Stimulated activated CD4-positive, alpha-beta T cell treated with anti-CD3 and anti-CD28 coated beads, Interleukin-1b, Interleukin-23, amount 100 ng/mL, for 4 hours (primary cell): ENCODE measurements around the gene SERINC5.
"Not testable (repeated sequence)": the region's sequence is repeated elsewhere in the genome, so short reads cannot be mapped to it uniquely, and the experiment has no call there.

Source experiments
- DNase-seq, 2 donors: peaks; one replicate each; pipeline ENCODE4 v3.0.0-alpha.2; 2020; ENCODE audit warnings: low read depth in 2 of 2

The SERINC5 gene

GRCh38 chr5:80227979-80228596 lies 27.8 kb downstream of the SERINC5 start:
- no peak for DNase-seq

GRCh38 chr5:80225934-80226326 lies 29.9 kb downstream of the SERINC5 start:
- DNase-seq = no peak

GRCh38 chr5:80225189-80225933 lies 30.5 kb downstream of the SERINC5 start:
- no peak for DNase-seq

- DNase-seq = no peak
Measured at GRCh38 chr5:80223561-80223960, 32.3 kb downstream of the SERINC5 start.

GRCh38 chr5:80220245-80220897 lies 35.5 kb downstream of the SERINC5 start:
- no peak for DNase-seq

GRCh38 chr5:80219391-80219790 lies 36.5 kb downstream of the SERINC5 start:
- DNase-seq = no peak

- no peak for DNase-seq
Measured at GRCh38 chr5:80217667-80218066, 38.2 kb downstream of the SERINC5 start.

GRCh38 chr5:80216753-80217596 lies 38.9 kb downstream of the SERINC5 start:
- no peak for DNase-seq

GRCh38 chr5:80216096-80216495 lies 39.8 kb downstream of the SERINC5 start:
- DNase-seq = no peak

GRCh38 chr5:80215523-80215922 lies 40.3 kb downstream of the SERINC5 start:
- DNase-seq = no peak

GRCh38 chr5:80213466-80213865 lies 42.4 kb downstream of the SERINC5 start:
- DNase-seq = no peak

GRCh38 chr5:80212171-80212667 lies 43.6 kb downstream of the SERINC5 start:
- DNase-seq = no peak

- no peak for DNase-seq
Measured at GRCh38 chr5:80211327-80211726, 44.5 kb downstream of the SERINC5 start.

- no peak for DNase-seq
Measured at GRCh38 chr5:80210014-80210413, 45.8 kb downstream of the SERINC5 start.

GRCh38 chr5:80208381-80208780 lies 47.5 kb downstream of the SERINC5 start:
- DNase-seq = no peak

GRCh38 chr5:80207832-80208231 lies 48.0 kb downstream of the SERINC5 start:
- DNase-seq = no peak

GRCh38 chr5:80206282-80206681 lies 49.6 kb downstream of the SERINC5 start:
- no peak for DNase-seq

- DNase-seq = no peak
Measured at GRCh38 chr5:80205846-80206245, 50.0 kb downstream of the SERINC5 start.

GRCh38 chr5:80204808-80205614 lies 50.8 kb downstream of the SERINC5 start:
- DNase-seq = no peak

- DNase-seq = not testable (repeated sequence)
Measured at GRCh38 chr5:80201763-80202162, 54.1 kb downstream of the SERINC5 start.

- DNase-seq = no peak
Measured at GRCh38 chr5:80198920-80199319, 56.9 kb downstream of the SERINC5 start.
